ENCODE measurements around the gene COMMD3.

The COMMD3 gene

DNA sequence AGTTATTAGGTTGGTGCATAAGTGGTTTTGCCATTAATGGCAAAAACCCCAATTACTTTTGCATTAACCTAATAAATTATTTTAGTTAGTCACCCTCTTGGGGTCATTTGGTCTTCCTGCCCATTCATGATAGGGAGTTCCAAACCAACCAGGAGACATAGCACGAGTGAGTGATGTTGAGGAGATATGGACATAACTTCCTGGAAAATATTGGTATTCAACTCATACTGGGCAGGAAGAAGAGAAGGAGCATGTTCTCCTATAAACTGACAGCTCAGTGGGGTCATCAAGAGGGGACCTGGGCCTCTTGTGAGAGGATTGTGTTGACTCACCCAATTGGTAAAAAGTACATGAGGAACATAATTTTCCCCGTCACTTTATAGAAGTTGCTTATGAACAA is 52.8 kb downstream of the COMMD3 start:
- H3K27ac ChIP-seq, result no peak overlapping the region
- TF ChIP-seq, protein P1, sequence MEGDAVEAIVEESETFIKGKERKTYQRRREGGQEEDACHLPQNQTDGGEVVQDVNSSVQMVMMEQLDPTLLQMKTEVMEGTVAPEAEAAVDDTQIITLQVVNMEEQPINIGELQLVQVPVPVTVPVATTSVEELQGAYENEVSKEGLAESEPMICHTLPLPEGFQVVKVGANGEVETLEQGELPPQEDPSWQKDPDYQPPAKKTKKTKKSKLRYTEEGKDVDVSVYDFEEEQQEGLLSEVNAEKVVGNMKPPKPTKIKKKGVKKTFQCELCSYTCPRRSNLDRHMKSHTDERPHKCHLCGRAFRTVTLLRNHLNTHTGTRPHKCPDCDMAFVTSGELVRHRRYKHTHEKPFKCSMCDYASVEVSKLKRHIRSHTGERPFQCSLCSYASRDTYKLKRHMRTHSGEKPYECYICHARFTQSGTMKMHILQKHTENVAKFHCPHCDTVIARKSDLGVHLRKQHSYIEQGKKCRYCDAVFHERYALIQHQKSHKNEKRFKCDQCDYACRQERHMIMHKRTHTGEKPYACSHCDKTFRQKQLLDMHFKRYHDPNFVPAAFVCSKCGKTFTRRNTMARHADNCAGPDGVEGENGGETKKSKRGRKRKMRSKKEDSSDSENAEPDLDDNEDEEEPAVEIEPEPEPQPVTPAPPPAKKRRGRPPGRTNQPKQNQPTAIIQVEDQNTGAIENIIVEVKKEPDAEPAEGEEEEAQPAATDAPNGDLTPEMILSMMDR (conservative IDR thresholded peaks at IDR 0.05), result no peak
- no peak for TF ChIP-seq ZFX (IDR thresholded peaks at IDR 0.05)

DNA sequence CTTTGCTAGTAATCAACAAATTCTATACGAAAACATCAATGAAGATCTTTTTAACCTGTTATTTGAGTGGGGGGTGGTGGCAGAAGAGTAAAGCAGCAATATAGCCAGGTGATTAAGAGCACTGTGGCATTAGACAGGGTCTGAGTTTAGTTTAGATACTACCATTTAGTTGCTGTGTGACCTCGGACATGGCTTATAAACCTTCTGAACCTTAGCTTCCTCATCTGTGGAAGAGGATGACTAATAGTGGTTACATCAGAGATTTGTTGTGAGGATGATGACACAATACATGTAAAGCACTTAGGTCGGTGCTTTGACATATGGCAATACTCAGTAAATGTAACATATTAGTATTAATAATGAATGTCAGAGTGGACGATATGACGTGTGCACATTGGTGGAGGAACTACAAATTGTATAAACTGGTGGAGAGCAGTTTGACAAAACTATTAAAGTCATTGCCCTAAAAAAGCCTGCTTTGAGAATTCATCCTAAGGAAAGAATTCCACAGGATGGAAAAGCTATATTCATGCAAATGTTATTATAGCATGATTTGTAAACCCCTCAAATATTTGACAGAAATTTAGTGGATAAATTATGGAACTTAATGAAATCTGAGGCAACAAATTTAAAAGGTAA is 53.4 kb downstream of the COMMD3 start:
- H3K27ac ChIP-seq, result no peak overlapping the region
- TF ChIP-seq ZFX (IDR thresholded peaks at IDR 0.05), result no peak
- TF ChIP-seq, protein P1 (conservative IDR thresholded peaks at IDR 0.05), result no peak
